ENCODE measurements around the gene PRKACA.

- TF ChIP-seq EZH2 (IDR thresholded peaks at IDR 0.05; ENCODE audit: low read length, missing control alignments): no peak
- TF ChIP-seq CTCF (conservative IDR thresholded peaks at IDR 0.05 in 1 of 2, IDR thresholded peaks at IDR 0.05 in 1 of 2; ENCODE audit: low read depth in 1 of 2, low read length in 2 of 2): no peak
These were observed 10.7 kb downstream of the PRKACA start for GRCh38 chr19:14106840-14107239.

Data from fibroblast of lung (primary cell).